GM23338 (cell line): ENCODE data around the gene DACT2. TPM values are rescaled to one million over a fixed set of nuclear protein-coding genes. Genes with fewer than 3 reads are reported as not detected.

Source experiments
- ATAC-seq: fragments of 200-7000 bp; cut with Tn5 transposase; 3 replicates; pipeline ENCODE4 v1.9.1; 2020
- DNase-seq: peaks from one replicate; pipeline ENCODE4 v3.0.0-alpha.2; 2015; ENCODE audit warnings: low spot score
- H2AFZ ChIP-seq: fragments of 200-600 bp; sonication (generic); 2 replicates; pipeline ENCODE4 v1.8.0; 2016; ENCODE audit warnings: antibody characterized with exemption, mild to moderate bottlenecking, moderate library complexity
- H3F3A ChIP-seq: fragments of 200-600 bp; sonication (generic); replicated peaks from 2 replicates; pipeline ENCODE4 v1.8.0; 2017; ENCODE audit warnings: antibody characterized with exemption, mixed run types, low read depth
- H3K27ac ChIP-seq: fragments of 200-600 bp; sonication (generic); 2 replicates; pipeline ENCODE4 v1.6.1; 2016; ENCODE audit warnings: low read depth
- H3K27me3 ChIP-seq: fragments of 200-600 bp; sonication (generic); 2 replicates; pipeline ENCODE4 v1.8.0; 2016; ENCODE audit warnings: mild to moderate bottlenecking, mixed run types, moderate library complexity; ENCODE audit not compliant: insufficient read depth
- H3K36me3 ChIP-seq: fragments of 200-600 bp; sonication (generic); 2 replicates; pipeline ENCODE4 v1.8.0; 2016; ENCODE audit warnings: mild to moderate bottlenecking; ENCODE audit not compliant: insufficient read depth
- H3K4me1 ChIP-seq: fragments of 200-600 bp; sonication (generic); 2 replicates; pipeline ENCODE4 v1.8.0; 2016; ENCODE audit warnings: mild to moderate bottlenecking, moderate library complexity; ENCODE audit not compliant: insufficient read depth
- H3K4me2 ChIP-seq: fragments of 200-600 bp; sonication (generic); 2 replicates; pipeline ENCODE4 v1.7.1; 2017; ENCODE audit warnings: mixed run types
- H3K4me3 ChIP-seq: fragments of 200-600 bp; sonication (generic); 2 replicates; pipeline ENCODE4 v1.6.1; 2016; ENCODE audit warnings: mixed run types
- H3K79me2 ChIP-seq: fragments of 200-600 bp; sonication (generic); replicated peaks from 2 replicates; pipeline ENCODE4 v1.8.0; 2017; ENCODE audit warnings: mild to moderate bottlenecking; ENCODE audit not compliant: insufficient read depth
- H3K9me2 ChIP-seq: fragments of 200-600 bp; sonication (generic); 2 replicates; pipeline ENCODE4 v1.8.0; 2017; ENCODE audit not compliant: insufficient read depth
- H4K20me1 ChIP-seq: fragments of 200-600 bp; sonication (generic); replicated peaks from 2 replicates; pipeline ENCODE4 v1.8.0; 2017; ENCODE audit warnings: mild to moderate bottlenecking; ENCODE audit not compliant: insufficient read depth
- H3K27ac Mint-ChIP-seq: 2 replicates; pipeline ENCODE4 v1.8.0; 2020; ENCODE audit warnings: inconsistent platforms, mild to moderate bottlenecking, moderate library complexity, mixed read lengths
- H3K27me3 Mint-ChIP-seq: 3 replicates; pipeline ENCODE4 v1.8.0; 2022; ENCODE audit warnings: low read depth, mild to moderate bottlenecking, moderate library complexity, mixed read lengths, inconsistent platforms; ENCODE audit not compliant: insufficient read depth, poor library complexity
- H3K36me3 Mint-ChIP-seq: 3 replicates; pipeline ENCODE4 v1.8.0; 2021; ENCODE audit warnings: low read depth, mild to moderate bottlenecking, inconsistent platforms, moderate library complexity, mixed read lengths
- H3K4me1 Mint-ChIP-seq: 3 replicates; pipeline ENCODE4 v1.8.0; 2020; ENCODE audit warnings: mild to moderate bottlenecking, inconsistent platforms, mixed read lengths
- H3K4me3 Mint-ChIP-seq: 3 replicates; pipeline ENCODE4 v1.8.0; 2021; ENCODE audit warnings: moderate library complexity, mild to moderate bottlenecking, inconsistent platforms, mixed read lengths
- H3K9me3 Mint-ChIP-seq: 3 replicates; pipeline ENCODE4 v1.8.0; 2020; ENCODE audit warnings: moderate library complexity, mild to moderate bottlenecking, inconsistent platforms, mixed read lengths
- CREB1 ChIP-seq: fragments of 250-450 bp; sonication (Bioruptor Pico); IDR thresholded peaks from 2 replicates; pipeline ENCODE4 v1.5.0; 2020; ENCODE audit warnings: low read depth, mild to moderate bottlenecking, moderate library complexity
- ETS1 ChIP-seq: IDR thresholded peaks from 2 replicates; pipeline ENCODE4 v1.6.1; 2016; ENCODE audit warnings: antibody characterized with exemption
- EZH2 ChIP-seq: fragments of 200-600 bp; sonication (generic); IDR thresholded peaks from one replicate; pipeline ENCODE4 v1.8.0; 2017; ENCODE audit warnings: antibody characterized with exemption, mild to moderate bottlenecking, low read depth; ENCODE audit not compliant: unreplicated experiment
- EZH2phosphoT487 ChIP-seq: fragments of 200-600 bp; sonication (generic); IDR thresholded peaks from one replicate; pipeline ENCODE4 v1.8.1; 2018; ENCODE audit warnings: antibody characterized with exemption; ENCODE audit not compliant: unreplicated experiment
- JUNB ChIP-seq: IDR thresholded peaks from one replicate; pipeline ENCODE4 v1.6.1; 2016; ENCODE audit warnings: antibody characterized with exemption; ENCODE audit not compliant: unreplicated experiment
- NANOG ChIP-seq: IDR thresholded peaks from 2 replicates; pipeline ENCODE4 v1.6.1; 2016; ENCODE audit warnings: antibody characterized with exemption, borderline replicate concordance
- POLR2AphosphoS5 ChIP-seq: IDR thresholded peaks from 2 replicates; pipeline ENCODE4 v1.6.1; 2016; ENCODE audit warnings: antibody characterized with exemption, low read depth
- STAT1 ChIP-seq: IDR thresholded peaks from one replicate; pipeline ENCODE4 v1.6.1; 2016; ENCODE audit warnings: antibody characterized with exemption; ENCODE audit not compliant: unreplicated experiment
- ZNF331 ChIP-seq: fragments of 250-450 bp; sonication (Bioruptor Pico); IDR thresholded peaks from 2 replicates; pipeline ENCODE4 v1.5.0; 2020; ENCODE audit warnings: low read depth, mild to moderate bottlenecking, moderate library complexity
- ZNF462 ChIP-seq: fragments of 250-450 bp; sonication (Bioruptor Pico); IDR thresholded peaks from 2 replicates; pipeline ENCODE4 v1.5.0; 2020; ENCODE audit warnings: mild to moderate bottlenecking, moderate library complexity
- polyA plus RNA-seq: library from polyadenylated mRNA; unstranded; fragments of >200 nt; fragmentation: Nextera tagmentation; extraction: Ambion mirVana; gene quantifications from 2 replicates; pipeline ENCODE4 v1.2.1, GENCODE V29; 2016
- total RNA-seq: library from RNA; depleted of rRNA; stranded (reverse); fragments of >200 nt; shearing (Covaris generic); gene quantifications from 2 replicates; pipeline ENCODE4 v1.2.3, GENCODE V29; 2014

DACT2 gene
- total and polyA plus RNA-seq, 2 experiments from 2014 or later: 1.8 to 10.6 TPM

- H3F3A ChIP-seq: no peaks in the 10 kb centered on the region
- no peak overlapping the region for H3K4me3 Mint-ChIP-seq
- H3K4me3 ChIP-seq: no peak overlapping the region
- H3K9me3 Mint-ChIP-seq: no peaks in the 10 kb centered on the region
- no peaks in the 10 kb centered on the region for H3K9me2 ChIP-seq
- H4K20me1 ChIP-seq: no peaks in the 10 kb centered on the region
- no peaks in the 10 kb centered on the region for H3K79me2 ChIP-seq
- no peaks in the 10 kb centered on the region for H3K36me3 ChIP-seq
- no peaks in the 10 kb centered on the region for H3K4me1 ChIP-seq
- H3K27me3 Mint-ChIP-seq: peaks cover 5% of the 10 kb centered on the region
- TF ChIP-seq EZH2phosphoT487: no peak
- no peak for TF ChIP-seq ETS1
- no peak for TF ChIP-seq CREB1 (CRISPR knock-in tag)
- TF ChIP-seq STAT1: no peak
- TF ChIP-seq EZH2: no peak
- no peak for TF ChIP-seq POLR2AphosphoS5
- TF ChIP-seq JUNB: no peak
- TF ChIP-seq ZNF331 (CRISPR knock-in tag): no peak
- H3K36me3 Mint-ChIP-seq: no peaks in the 10 kb centered on the region; the same call in 2 of the 3 replicates
- DNase-seq (no peak), ATAC-seq (no peak)
- peak overlapping the region; percentile 52; the same call in 1 of the 2 replicates for H2AFZ ChIP-seq
- no peak overlapping the region for H3K4me2 ChIP-seq
- H3K27me3 ChIP-seq: no peaks in the 10 kb centered on the region
- no peak overlapping the region for H3K27ac Mint-ChIP-seq
- H3K4me1 Mint-ChIP-seq: peaks cover 6% of the 10 kb centered on the region
- H3K27ac ChIP-seq: no peak overlapping the region
Observed at GRCh38 chr6:168264593-168265335, 54.8 kb downstream of the DACT2 start.

- Histone ChIP-seq H4K20me1 (no peaks in the 10 kb centered on the region), H3K9me2 (no peaks in the 10 kb centered on the region), H2AFZ (peak overlapping the region; percentile 88), H3F3A (no peaks in the 10 kb centered on the region), H3K79me2 (no peaks in the 10 kb centered on the region), H3K4me3 (no peak overlapping the region), H3K27ac (no peak overlapping the region), H3K4me2 (no peak overlapping the region), H3K4me1 (no peaks in the 10 kb centered on the region), H3K36me3 (no peaks in the 10 kb centered on the region), H3K27me3 (no peaks in the 10 kb centered on the region)
- Mint-ChIP-seq H3K27me3 (peaks cover 8% of the 10 kb centered on the region), H3K27ac (no peak overlapping the region), H3K9me3 (no peaks in the 10 kb centered on the region), H3K4me1 (peaks cover 6% of the 10 kb centered on the region), H3K4me3 (no peak overlapping the region), H3K36me3 (no peaks in the 10 kb centered on the region)
- peak; percentile 53 for ATAC-seq
- no peak for DNase-seq
- TF ChIP-seq ZNF331 (CRISPR knock-in tag): no peak
- no peak for TF ChIP-seq ZNF462 (CRISPR knock-in tag)
- no peak for TF ChIP-seq CREB1 (CRISPR knock-in tag)
- TF ChIP-seq EZH2: no peak
- TF ChIP-seq NANOG: no peak
- TF ChIP-seq ETS1: no peak
Observed at GRCh38 chr6:168263351-168263905, 56.1 kb downstream of the DACT2 start.
